ENCODE data around the gene DRAM1. TPM values are rescaled to one million over a fixed set of nuclear protein-coding genes. Genes with fewer than 3 reads are reported as not detected.

Gene DRAM1
- total RNA-seq, 1 donor from 2014 or later, result 12.5 TPM

Other genes starting within 250 kb of the DRAM1 start
- gene CHPT1, start 179.9 kb upstream of the DRAM1 start, total RNA-seq (ENCODE audit: low replicate concordance), result 26.4 and 35.2 TPM in 2 replicates
- gene SYCP3, start 138.1 kb upstream of the DRAM1 start, total RNA-seq (ENCODE audit: low replicate concordance), result 0.07 TPM in 1 of 2 replicates, not detected in the other
- gene GNPTAB, start 46.6 kb upstream of the DRAM1 start, total RNA-seq (ENCODE audit: low replicate concordance), result 29.4 and 39.0 TPM in 2 replicates
- gene WASHC3, start 184.4 kb downstream of the DRAM1 start, total RNA-seq (ENCODE audit: low replicate concordance), result 19.2 and 21.1 TPM in 2 replicates
- gene NUP37, start 242.5 kb downstream of the DRAM1 start, total RNA-seq (ENCODE audit: low replicate concordance), result 34.3 and 39.2 TPM in 2 replicates
- gene PARPBP, start 242.6 kb downstream of the DRAM1 start, total RNA-seq (ENCODE audit: low replicate concordance), result 6.2 and 19.0 TPM in 2 replicates